HG03064 (cell line): ENCODE results near the gene MPHOSPH6.
"Not testable (repeated sequence)": the region's sequence is repeated elsewhere in the genome, so short reads cannot be mapped to it uniquely, and the experiment has no call there.

Experiments used
- ATAC-seq: cut with Tn5 transposase; IDR thresholded peaks from one replicate; pipeline ENCODE4 v1.9.1; 2021; ENCODE audit warnings: low read depth; ENCODE audit not compliant: unreplicated experiment

The MPHOSPH6 gene

DNA sequence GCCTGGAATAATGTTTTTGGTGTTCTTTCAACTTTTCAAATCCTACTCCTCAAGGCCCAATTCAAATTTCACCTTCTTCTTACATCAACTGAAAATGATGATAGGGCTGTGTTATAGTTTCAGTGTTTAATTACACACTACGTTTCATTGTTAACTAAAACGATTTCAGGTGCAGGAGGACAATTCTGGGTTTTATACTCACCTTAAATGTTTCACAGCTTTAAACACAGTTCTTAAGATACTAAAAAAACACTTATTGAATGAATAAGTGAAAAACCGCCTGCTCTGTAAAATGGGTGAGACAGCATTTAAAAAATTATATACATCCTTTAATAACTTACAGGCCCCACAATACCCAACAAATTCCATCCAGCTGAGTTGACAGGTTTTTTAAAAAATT lies 6.2 kb upstream of the MPHOSPH6 start:
- no peak for ATAC-seq

GRCh38 chr16:82175627-82176026 lies 5.6 kb upstream of the MPHOSPH6 start:
- ATAC-seq: no peak

DNA sequence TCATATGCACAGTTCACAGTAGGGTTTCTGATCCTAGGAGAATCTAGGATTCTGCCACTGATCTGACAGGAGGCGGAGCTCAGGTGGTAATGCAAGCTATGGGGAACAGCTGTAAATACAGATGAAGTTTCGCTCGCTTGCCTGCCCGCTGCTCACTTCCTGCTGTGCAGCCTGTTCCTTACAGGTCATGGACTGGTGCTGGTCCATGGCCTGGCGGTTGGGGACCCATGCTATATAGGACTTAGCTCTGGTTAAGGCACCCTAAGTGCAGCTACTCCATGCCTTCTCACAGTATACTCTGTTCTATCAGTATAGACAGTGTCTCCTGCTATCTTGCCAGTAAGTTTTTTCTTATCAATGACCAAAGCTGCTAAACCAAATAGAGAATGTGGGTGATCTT lies 2.4 kb downstream of the MPHOSPH6 start:
- ATAC-seq: no peak

- ATAC-seq: no peak
These were observed 9.8 kb downstream of the MPHOSPH6 start for GRCh38 chr16:82160226-82160625.

DNA sequence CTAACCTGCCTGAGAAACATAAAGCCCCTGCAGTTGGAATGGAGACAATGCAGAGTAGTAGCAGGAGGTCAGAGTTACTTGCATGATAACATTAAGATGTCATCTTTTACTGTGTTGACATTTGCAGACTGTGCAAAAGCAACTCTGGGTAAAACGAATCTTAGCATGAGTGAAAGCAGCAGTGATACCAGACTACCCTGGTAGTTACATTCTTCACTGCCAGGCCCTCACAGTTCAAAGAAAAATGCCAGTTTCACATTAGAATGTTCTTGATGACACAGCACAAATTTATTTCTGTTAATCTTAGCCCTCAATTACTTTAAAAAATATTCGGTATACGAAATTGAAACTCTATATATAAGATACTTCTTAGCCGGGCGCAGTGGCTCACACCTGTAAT lies 12.2 kb downstream of the MPHOSPH6 start:
- no peak for ATAC-seq

- ATAC-seq: no peak
These were observed 12.6 kb downstream of the MPHOSPH6 start for GRCh38 chr16:82157534-82157812.

- ATAC-seq: no peak
These were observed 13.1 kb downstream of the MPHOSPH6 start for GRCh38 chr16:82156761-82157533.

DNA sequence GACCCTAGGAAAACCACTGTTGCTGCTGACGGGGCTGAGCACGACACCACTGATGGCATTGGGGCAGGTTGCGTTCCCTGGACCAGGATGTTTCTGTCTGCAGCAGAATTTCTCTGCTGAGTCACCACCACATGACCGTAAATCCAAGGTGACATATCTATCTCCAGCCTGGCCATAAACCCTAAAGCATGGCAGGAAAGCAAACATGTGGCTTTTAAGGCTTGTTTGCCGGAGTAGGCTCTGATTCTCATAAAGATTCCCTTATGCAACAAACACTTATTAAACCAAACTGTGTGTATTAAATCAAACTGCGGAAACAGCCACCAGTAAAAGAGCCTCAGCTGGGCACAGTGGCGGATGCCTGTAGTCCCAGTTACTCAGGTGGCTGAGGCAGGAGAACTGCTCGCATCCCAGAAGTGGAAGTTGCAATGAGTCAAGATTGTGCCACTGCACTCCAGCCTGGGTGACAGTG lies 17.3 kb downstream of the MPHOSPH6 start:
- no peak for ATAC-seq

DNA sequence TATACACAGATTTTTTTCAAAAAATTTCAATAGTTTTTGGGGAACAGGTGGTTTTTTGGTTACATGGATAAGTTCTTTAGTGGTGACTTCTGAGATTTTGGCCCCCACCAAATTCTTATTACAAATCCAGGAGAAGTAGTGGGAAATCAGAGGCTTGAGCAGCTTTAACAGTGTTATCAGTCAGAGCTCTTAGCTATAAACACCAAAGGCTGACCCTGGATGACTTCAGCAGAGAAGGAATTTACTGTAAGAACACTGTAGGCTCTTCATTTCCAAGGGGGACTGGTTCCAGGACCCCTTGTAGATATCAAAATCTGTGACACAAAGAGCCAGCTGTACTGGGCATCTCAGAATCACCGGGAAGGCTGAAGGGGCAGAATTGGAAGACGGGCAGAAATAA lies 17.8 kb downstream of the MPHOSPH6 start:
- ATAC-seq: no peak

- ATAC-seq: no peak
These were observed 19.5 kb downstream of the MPHOSPH6 start for GRCh38 chr16:82150549-82150948.

GRCh38 chr16:82149536-82149935 lies 20.5 kb downstream of the MPHOSPH6 start:
- ATAC-seq: no peak

- no peak for ATAC-seq
These were observed 22.5 kb downstream of the MPHOSPH6 start for GRCh38 chr16:82147546-82147945.

DNA sequence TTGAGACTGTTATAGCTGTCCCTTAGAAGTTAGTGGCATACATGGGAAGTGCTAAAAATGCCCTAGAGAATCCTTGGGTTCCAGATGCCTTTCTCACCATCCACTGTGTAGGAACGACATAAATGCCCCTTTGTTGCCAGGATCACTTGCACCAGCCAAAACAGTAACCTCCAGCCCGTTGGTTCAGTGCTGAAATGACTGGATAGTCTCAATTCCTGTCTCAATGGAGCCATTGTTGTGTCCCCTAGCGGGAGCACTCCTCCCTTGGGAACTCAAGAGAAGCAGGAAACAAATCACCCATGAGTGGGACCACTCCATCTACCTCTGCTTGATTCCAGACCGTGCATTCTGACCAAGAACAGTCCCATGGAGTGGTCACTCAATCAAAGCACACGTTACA lies 23.1 kb downstream of the MPHOSPH6 start:
- ATAC-seq: no peak

GRCh38 chr16:82146556-82146955 lies 23.5 kb downstream of the MPHOSPH6 start:
- no peak for ATAC-seq

DNA sequence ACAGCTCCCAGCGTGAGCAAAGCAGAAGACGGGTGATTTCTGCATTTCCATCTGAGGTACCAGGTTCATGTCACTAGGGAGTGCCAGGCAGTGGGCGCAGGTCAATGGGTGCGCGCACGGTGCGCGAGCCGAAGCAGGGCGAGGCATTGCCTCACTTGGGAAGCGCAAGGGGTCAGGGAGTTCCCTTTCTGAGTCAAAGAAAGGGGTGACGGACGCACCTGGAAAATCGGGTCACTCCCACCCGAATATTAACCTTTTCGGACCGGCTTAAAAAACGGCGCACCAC lies 30.8 kb downstream of the MPHOSPH6 start:
- not testable (repeated sequence) for ATAC-seq

GRCh38 chr16:82138478-82139285 lies 31.3 kb downstream of the MPHOSPH6 start:
- no peak for ATAC-seq

GRCh38 chr16:82137822-82138167 lies 32.2 kb downstream of the MPHOSPH6 start:
- no peak for ATAC-seq

DNA sequence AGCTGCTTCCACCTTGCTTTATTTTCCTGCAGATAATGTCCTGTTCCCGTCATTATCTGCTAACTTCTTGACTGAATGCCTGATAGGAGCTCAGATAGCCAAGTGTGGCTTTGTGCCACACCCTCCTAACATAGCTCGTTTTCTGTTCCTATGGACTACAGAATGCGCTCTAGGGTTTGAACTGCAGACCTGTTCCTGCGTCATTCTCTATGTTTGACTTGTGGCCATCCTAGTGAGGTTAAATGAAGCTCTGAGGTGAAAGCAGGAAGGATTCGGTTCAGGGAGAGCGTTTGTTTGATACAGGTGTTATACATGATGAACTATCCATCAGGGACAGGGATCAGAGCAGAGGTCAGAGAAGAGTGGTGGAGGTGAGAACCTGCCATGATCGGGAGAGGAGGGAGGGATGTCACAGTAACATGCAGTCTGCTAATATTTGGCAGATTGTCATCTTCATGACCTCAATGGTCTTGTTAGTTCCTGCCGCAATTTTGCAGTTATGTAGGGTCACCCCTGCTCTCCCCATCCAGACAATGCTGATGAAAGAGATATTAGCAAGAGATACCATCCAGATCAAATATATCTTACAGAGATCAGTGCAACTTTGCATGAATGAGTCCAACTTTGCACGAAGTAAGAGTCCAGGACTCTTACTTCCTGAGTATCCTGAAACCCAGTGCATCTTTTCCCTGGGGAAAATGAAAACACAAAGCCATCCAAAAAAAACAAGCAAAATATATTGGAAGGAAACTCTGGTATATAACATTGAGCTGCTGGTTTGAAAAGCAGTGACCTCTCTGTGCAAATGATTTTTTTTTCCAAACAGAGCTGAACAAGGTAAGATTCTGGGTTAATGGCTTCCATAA lies 32.8 kb downstream of the MPHOSPH6 start:
- no peak for ATAC-seq

- no peak for ATAC-seq
These were observed 34.2 kb downstream of the MPHOSPH6 start for GRCh38 chr16:82135844-82136243.

- no peak for ATAC-seq
These were observed 35.2 kb downstream of the MPHOSPH6 start for GRCh38 chr16:82134846-82135245.

DNA sequence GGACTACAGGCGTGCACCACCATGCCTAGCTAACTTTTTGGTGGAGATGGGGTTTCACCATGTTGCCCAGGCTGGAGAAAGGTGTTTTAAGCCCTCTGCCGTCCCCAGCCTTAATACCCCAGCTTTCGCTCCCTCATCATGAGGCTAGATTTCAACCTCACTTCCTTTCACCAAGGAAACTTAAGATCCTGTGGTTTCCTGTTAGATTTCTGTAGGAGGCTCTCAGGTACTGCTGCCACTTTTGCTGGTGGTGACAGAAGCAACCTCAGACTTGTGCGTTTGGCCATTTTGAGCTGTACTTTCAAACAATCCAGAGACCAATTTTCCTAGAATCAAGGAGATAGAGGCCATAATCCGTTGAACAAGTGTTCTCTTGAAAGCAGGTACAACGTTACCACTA lies 36.2 kb downstream of the MPHOSPH6 start:
- no peak for ATAC-seq
